Bronchial epithelial cell (primary cell): Measurements from ENCODE around the gene BNIPL. TPM values are rescaled to one million over a fixed set of nuclear protein-coding genes. Genes with fewer than 3 reads are reported as not detected.

ENCODE experiments used
- DNase-seq: peaks from one replicate; pipeline ENCODE4 v3.0.0-alpha.2; 2010; ENCODE audit warnings: low read depth
- FAIRE-seq: peaks from 2 replicates; lab custom pipeline; 2011; peaks lifted over from hg19 to GRCh38; lab: Jason Lieb, UNC
- H3K27me3 ChIP-seq: 2 replicates; pipeline ENCODE4 v1.5.1; 2011; ENCODE audit warnings: low read length; ENCODE audit not compliant: control insufficient read depth, insufficient read depth
- H3K36me3 ChIP-seq: 2 replicates; pipeline ENCODE4 v1.5.1; 2011; ENCODE audit warnings: low read length; ENCODE audit not compliant: control insufficient read depth, insufficient read depth
- H3K4me3 ChIP-seq: 2 replicates; pipeline ENCODE4 v1.5.1; 2011; ENCODE audit warnings: mild to moderate bottlenecking, low read depth, low read length, control low read depth
- CTCF ChIP-seq: IDR thresholded peaks from 2 replicates; pipeline ENCODE4 v1.5.1; 2011; ENCODE audit warnings: mild to moderate bottlenecking, moderate library complexity, low read length, control low read depth, inconsistent platforms; ENCODE audit not compliant: insufficient read depth, severe bottlenecking
- total RNA-seq: library from RNA; depleted of rRNA; stranded (reverse); fragments of >200 nt; gene quantifications from 2 replicates; pipeline ENCODE4 v1.2.1, GENCODE V29; 2014

BNIPL gene
- total RNA-seq, 1 donor from 2014 or later, result 4.7 TPM

DNA sequence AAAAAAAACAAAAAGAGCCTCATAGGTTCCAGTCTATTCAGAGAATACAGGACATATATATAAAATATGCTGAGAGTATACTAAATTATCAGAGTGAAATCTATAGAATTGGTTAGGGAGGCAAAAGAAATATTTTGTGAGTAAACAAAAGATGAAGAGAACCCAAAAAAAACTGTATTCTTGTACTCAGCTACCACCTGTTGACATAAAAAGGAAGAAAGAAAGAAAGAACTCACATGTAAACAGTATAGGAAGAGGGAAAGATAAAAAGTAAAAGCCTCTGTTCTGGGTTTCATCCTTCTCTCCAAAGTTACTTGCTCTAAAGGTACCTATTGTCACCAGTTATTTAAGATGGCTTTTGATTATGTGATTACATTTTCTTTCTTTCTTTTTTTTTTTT lies 9.9 kb upstream of the BNIPL start:
- H3K36me3 ChIP-seq, result peaks cover 4% of the 10 kb centered on the region
- FAIRE-seq, result no peak

DNA sequence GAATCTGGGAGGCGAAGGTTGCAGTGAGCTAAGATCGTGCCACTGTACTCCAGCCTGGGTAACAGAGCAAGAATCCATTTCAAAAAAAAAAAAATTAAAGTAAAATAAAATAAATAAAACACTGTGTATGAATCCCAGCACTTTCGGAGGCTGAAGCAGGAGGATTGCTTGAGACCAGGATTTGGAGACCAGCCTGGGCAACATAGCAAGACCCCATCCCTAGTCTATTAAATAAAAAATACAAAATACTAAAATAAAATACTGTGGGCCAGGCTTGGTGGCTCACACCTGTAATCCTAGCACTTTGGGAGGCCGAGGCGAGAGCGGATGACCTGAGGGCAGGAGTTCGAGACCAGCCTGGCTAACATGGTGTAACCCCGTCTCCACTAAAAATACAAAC lies 4.2 kb upstream of the BNIPL start:
- no peak for FAIRE-seq
- Histone ChIP-seq H3K36me3 (peaks cover 3% of the 10 kb centered on the region), H3K27me3 (no peaks in the 10 kb centered on the region), H3K4me3 (no peak overlapping the region)
- no peak for DNase-seq
- TF ChIP-seq CTCF, result no peak

More for the DNA sequence above, 9.9 kb upstream of the BNIPL start:
- Histone ChIP-seq H3K27me3 (no peaks in the 10 kb centered on the region), H3K4me3 (no peak overlapping the region)
- no peak for TF ChIP-seq CTCF
- no peak for DNase-seq

GRCh38 chr1:151035167-151035566 lies 1.2 kb upstream of the BNIPL start:
- no peak overlapping the region for H3K4me3 ChIP-seq
- no peaks in the 10 kb centered on the region for H3K27me3 ChIP-seq
- FAIRE-seq (no peak), DNase-seq (no peak)
- no peak for TF ChIP-seq CTCF
- H3K36me3 ChIP-seq, result peaks cover 2% of the 10 kb centered on the region

GRCh38 chr1:151037032-151037431 lies 646 bp downstream of the BNIPL start:
- Histone ChIP-seq H3K36me3 (peaks cover 2% of the 10 kb centered on the region), H3K4me3 (peak overlapping the region; percentile 29), H3K27me3 (no peaks in the 10 kb centered on the region)
- DNase-seq (no peak), FAIRE-seq (no peak)
- no peak for TF ChIP-seq CTCF

GRCh38 chr1:151039521-151039920 lies 3.1 kb downstream of the BNIPL start:
- no peak for FAIRE-seq
- H3K4me3 ChIP-seq, result no peak overlapping the region
- no peak for TF ChIP-seq CTCF
- no peak for DNase-seq
- H3K36me3 ChIP-seq, result no peaks in the 10 kb centered on the region
- H3K27me3 ChIP-seq, result no peaks in the 10 kb centered on the region

- peak; percentile 84 for FAIRE-seq
- no peaks in the 10 kb centered on the region for H3K27me3 ChIP-seq
- no peaks in the 10 kb centered on the region for H3K36me3 ChIP-seq
- H3K4me3 ChIP-seq, result no peak overlapping the region
- no peak for DNase-seq
- no peak for TF ChIP-seq CTCF
Measured at GRCh38 chr1:151043163-151043562, 6.8 kb downstream of the BNIPL start.
